Neural crest cell (in vitro differentiated cells): Measurements from ENCODE around the gene UBE2E3. TPM values are rescaled to one million over a fixed set of nuclear protein-coding genes. Genes with fewer than 3 reads are reported as not detected.

Experiments used
- DNase-seq: peaks from one replicate; pipeline ENCODE4 v3.0.0; 2021; ENCODE audit warnings: low read depth, mixed read lengths, low spot score
- H3K27ac Mint-ChIP-seq: one replicate; pipeline ENCODE4 v1.8.0; 2021; ENCODE audit warnings: mild to moderate bottlenecking, mixed read lengths; ENCODE audit not compliant: unreplicated experiment
- H3K27me3 Mint-ChIP-seq: 2 replicates; pipeline ENCODE4 v1.8.0; 2021; ENCODE audit warnings: low read depth, mild to moderate bottlenecking, mixed read lengths
- H3K36me3 Mint-ChIP-seq: 2 replicates; pipeline ENCODE4 v1.8.0; 2021; ENCODE audit warnings: low read depth, mild to moderate bottlenecking, mixed read lengths
- H3K4me1 Mint-ChIP-seq: 2 replicates; pipeline ENCODE4 v1.8.0; 2021; ENCODE audit warnings: mixed read lengths
- H3K4me3 Mint-ChIP-seq: one replicate; pipeline ENCODE4 v1.8.0; 2021; ENCODE audit warnings: mild to moderate bottlenecking, mixed read lengths
- H3K9me3 Mint-ChIP-seq: 2 replicates; pipeline ENCODE4 v1.8.0; 2021; ENCODE audit warnings: mixed read lengths
- total RNA-seq: library from RNA; stranded (reverse); gene quantifications from 2 replicates; pipeline ENCODE4 v1.2.1, GENCODE V29; 2021
- TF ChIP-seq, protein P1 (sequence below): fragments of 200-600 bp; sonication (generic); conservative IDR thresholded peaks from 2 replicates; pipeline ENCODE4 v1.5.0; 2021; ENCODE audit warnings: antibody characterized with exemption, mild to moderate bottlenecking

UBE2E3 gene
- total RNA-seq, 1 donor from 2014 or later, result 228 TPM

DNA sequence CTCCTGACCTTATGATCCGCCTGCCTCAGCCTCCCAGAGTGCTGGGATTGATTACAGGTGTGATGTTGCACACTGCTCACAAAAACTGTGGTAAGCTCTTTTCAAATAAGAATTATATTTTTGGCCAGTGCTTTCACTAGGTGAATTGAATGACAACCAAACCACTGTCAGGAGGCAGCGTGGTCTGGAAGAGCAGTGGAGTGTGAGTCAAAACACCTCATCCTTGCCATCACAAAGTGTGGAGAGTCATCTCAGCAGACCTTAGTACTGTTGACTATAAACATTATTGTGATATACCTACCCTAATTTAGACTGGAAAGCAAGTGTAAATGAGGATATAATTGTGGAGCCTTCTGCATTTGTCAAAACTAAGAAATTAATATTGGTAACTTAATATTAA is 61.3 kb downstream of the UBE2E3 start:
- no peak for DNase-seq
- Mint-ChIP-seq H3K4me1 (peaks cover 4% of the 10 kb centered on the region), H3K27ac (peak overlapping the region; percentile 67), H3K4me3 (no peak overlapping the region), H3K36me3 (peaks cover 3% of the 10 kb centered on the region), H3K27me3 (no peaks in the 10 kb centered on the region), H3K9me3 (no peaks in the 10 kb centered on the region)
- TF ChIP-seq, protein P1, sequence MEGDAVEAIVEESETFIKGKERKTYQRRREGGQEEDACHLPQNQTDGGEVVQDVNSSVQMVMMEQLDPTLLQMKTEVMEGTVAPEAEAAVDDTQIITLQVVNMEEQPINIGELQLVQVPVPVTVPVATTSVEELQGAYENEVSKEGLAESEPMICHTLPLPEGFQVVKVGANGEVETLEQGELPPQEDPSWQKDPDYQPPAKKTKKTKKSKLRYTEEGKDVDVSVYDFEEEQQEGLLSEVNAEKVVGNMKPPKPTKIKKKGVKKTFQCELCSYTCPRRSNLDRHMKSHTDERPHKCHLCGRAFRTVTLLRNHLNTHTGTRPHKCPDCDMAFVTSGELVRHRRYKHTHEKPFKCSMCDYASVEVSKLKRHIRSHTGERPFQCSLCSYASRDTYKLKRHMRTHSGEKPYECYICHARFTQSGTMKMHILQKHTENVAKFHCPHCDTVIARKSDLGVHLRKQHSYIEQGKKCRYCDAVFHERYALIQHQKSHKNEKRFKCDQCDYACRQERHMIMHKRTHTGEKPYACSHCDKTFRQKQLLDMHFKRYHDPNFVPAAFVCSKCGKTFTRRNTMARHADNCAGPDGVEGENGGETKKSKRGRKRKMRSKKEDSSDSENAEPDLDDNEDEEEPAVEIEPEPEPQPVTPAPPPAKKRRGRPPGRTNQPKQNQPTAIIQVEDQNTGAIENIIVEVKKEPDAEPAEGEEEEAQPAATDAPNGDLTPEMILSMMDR, result no peak

DNA sequence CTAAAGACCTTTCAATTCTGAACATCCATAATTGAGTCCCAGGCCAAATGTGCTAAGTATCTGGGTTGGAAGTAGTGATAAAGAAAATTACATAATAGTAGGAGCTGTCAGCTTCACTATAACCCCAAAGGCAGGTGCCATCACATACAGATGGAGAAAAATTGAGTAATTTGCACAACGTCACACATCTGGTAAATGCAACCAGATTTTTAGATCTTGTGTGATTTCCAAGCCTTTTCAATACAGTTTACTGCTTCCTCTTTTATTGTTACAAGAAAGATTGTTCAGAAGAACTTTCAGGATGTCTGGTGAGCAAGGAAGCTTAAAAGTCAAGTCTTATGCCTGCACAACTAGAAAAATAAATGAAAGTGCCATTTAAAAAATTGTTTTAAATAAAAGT is 62.3 kb downstream of the UBE2E3 start:
- peaks cover 3% of the 10 kb centered on the region for H3K36me3 Mint-ChIP-seq
- no peak overlapping the region for H3K27ac Mint-ChIP-seq
- H3K4me3 Mint-ChIP-seq, result no peak overlapping the region
- no peaks in the 10 kb centered on the region for H3K9me3 Mint-ChIP-seq
- TF ChIP-seq, protein P1, result no peak
- H3K4me1 Mint-ChIP-seq, result peaks cover 4% of the 10 kb centered on the region
- DNase-seq, result no peak
- no peaks in the 10 kb centered on the region for H3K27me3 Mint-ChIP-seq

DNA sequence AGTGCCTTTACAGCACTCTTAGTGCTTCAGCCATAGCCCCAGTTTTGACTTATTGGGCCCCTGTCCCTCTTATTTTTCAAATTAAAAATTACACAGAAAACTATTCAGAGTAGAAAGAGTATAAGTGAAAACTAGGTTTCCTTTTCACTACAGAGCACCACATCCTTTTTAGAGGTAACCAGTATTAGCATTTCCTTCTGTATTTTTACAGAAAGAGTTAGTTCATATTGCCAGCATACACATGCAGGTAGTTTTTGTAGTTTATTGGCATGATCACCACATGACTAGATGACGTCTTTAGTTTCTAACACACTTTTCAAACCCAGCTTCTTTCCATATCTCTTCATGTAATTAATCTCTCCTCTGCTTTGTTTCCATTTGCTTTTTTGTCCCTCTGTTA is 66.4 kb downstream of the UBE2E3 start:
- Mint-ChIP-seq H3K4me3 (no peak overlapping the region), H3K27ac (no peak overlapping the region), H3K4me1 (peaks cover 4% of the 10 kb centered on the region), H3K27me3 (no peaks in the 10 kb centered on the region), H3K36me3 (no peaks in the 10 kb centered on the region), H3K9me3 (no peaks in the 10 kb centered on the region)
- no peak for DNase-seq
- TF ChIP-seq, protein P1, result no peak

DNA sequence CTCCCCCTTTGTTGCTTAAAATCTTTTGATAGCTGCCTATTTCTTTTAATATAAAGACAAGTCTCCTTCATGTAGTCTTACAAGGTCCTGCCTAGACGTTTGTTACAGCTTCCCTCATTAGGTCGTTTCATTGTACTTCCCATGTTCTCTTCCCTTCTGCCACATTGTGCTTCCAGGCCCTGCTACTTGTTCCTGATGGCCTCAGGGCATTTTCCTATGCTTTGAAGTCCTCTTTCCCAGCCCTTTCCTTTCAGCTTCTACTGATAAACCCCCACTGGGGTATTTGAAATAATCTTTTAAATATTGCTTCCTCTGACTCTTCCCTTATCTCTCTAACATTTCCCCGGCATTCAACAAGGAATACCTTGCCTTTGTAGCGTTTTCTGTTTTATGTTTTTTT is 67.4 kb downstream of the UBE2E3 start:
- Mint-ChIP-seq H3K27me3 (no peaks in the 10 kb centered on the region), H3K4me1 (no peaks in the 10 kb centered on the region), H3K36me3 (no peaks in the 10 kb centered on the region), H3K9me3 (no peaks in the 10 kb centered on the region), H3K4me3 (no peak overlapping the region), H3K27ac (no peak overlapping the region)
- TF ChIP-seq, protein P1, result no peak
- no peak for DNase-seq

DNA sequence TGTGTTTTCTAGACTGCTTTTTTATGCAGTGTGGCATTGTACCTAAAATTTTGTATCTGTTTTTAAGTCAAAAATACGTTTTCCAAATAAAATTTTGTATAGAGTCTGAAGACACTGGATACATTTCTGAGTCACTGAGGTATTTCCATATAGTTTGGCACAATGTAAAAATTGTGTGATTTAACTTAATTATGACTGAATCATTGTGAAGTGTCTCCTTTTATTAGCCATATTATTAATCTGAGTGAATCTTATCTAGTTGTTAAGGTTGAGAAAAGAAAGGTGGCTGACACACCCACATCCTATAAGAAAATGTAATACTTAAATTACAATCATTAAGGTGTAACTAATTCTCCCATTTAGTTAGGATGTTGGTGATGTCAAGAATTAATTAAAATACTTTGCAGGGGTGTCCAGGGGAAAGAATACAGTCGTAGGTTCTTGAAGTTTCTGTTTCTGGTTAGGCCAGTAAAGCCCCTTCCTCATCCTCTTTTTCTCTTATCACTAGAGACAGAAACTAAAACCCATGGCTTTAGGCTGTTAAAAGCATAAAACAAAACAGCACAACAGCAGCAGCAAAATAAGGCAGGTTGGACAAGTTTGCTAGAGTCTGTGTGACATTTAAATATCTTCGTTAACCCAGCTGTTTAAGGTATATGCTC is 71.6 kb downstream of the UBE2E3 start:
- no peak for DNase-seq
- TF ChIP-seq, protein P1, result no peak
- Mint-ChIP-seq H3K4me3 (no peak overlapping the region), H3K27me3 (no peaks in the 10 kb centered on the region), H3K9me3 (peaks cover 10% of the 10 kb centered on the region), H3K27ac (no peak overlapping the region), H3K4me1 (peaks cover 16% of the 10 kb centered on the region), H3K36me3 (peaks cover 13% of the 10 kb centered on the region)

DNA sequence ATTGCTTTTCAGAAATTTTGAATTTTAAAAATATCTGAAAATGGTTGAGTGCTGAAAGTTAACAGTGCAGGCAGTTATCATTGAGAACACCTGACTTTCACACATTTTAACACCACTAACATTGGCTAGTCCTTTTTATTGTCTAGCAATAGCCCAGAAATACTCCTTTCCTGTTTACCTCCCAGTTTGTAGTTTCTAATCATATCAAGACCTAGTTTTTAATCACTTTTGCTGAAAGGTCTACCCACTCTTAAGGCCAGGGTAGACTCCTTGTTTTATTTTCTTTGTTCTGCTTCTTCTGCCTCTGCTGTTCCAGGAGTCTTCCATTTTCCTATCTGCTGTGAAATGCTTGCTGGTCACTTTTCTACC is 72.1 kb downstream of the UBE2E3 start:
- H3K27me3 Mint-ChIP-seq, result no peaks in the 10 kb centered on the region
- no peak overlapping the region for H3K27ac Mint-ChIP-seq
- peaks cover 13% of the 10 kb centered on the region for H3K36me3 Mint-ChIP-seq
- TF ChIP-seq, protein P1, result no peak
- H3K4me1 Mint-ChIP-seq, result peaks cover 16% of the 10 kb centered on the region
- H3K9me3 Mint-ChIP-seq, result peaks cover 10% of the 10 kb centered on the region
- no peak overlapping the region for H3K4me3 Mint-ChIP-seq
- no peak for DNase-seq
